ENCODE results near the gene PID1.

- no peak for TF ChIP-seq POLR2A (IDR thresholded peaks at IDR 0.05)
- TF ChIP-seq CTCF (IDR thresholded peaks at IDR 0.05): no peak
Observed at GRCh38 chr2:229269941-229270340, 1.1 kb downstream of the PID1 start.

Measured in body of pancreas (tissue), 4 donors.